GM10266 (cell line): ENCODE data around the gene PROM1.

Experiments
- DNase-seq: peaks from one replicate; pipeline ENCODE4 v3.0.0; 2012; ENCODE audit errors: extremely low spot score
- TF ChIP-seq, protein P1 (sequence below): IDR thresholded peaks from 2 replicates; pipeline ENCODE4 v1.5.1; 2012; ENCODE audit warnings: mild to moderate bottlenecking, low read depth; ENCODE audit not compliant: control insufficient read depth, insufficient read depth; ENCODE audit errors: missing control alignments

Gene PROM1

DNA sequence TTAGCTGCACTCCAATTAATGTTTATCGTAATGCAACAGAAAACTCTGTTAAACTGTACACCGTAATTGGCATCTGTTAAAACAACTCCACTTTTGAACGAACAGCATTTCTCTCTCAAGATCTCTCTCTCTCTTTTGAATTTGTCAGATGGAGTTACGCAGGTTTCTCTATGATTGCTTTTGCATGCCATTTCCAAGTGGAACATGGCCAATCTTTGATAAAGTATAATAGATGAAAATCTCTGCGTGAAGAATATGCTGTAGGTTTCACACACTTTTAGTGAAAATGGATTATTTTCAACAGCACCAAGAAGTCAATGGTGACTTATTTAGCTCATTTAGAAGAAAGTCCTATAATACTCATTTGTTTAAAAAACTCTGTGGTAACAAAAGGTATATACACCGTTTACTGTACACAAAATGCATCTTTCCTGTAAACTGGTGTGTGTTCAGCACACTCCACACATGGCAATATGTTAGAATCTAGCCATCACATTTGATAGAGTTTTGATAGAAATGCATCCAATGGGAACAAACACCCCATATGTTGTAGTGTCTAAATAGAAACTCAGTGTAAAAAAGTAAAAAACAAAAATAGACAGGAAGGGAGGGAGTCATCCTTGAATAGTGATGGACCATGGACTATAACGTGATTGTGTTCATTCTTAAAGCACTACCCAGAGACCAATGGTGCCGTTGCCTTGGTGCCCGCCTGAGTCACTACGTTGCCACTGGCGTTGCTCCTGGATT, 115.1 kb downstream of the PROM1 start:
- DNase-seq: no peak
- TF ChIP-seq, protein P1, sequence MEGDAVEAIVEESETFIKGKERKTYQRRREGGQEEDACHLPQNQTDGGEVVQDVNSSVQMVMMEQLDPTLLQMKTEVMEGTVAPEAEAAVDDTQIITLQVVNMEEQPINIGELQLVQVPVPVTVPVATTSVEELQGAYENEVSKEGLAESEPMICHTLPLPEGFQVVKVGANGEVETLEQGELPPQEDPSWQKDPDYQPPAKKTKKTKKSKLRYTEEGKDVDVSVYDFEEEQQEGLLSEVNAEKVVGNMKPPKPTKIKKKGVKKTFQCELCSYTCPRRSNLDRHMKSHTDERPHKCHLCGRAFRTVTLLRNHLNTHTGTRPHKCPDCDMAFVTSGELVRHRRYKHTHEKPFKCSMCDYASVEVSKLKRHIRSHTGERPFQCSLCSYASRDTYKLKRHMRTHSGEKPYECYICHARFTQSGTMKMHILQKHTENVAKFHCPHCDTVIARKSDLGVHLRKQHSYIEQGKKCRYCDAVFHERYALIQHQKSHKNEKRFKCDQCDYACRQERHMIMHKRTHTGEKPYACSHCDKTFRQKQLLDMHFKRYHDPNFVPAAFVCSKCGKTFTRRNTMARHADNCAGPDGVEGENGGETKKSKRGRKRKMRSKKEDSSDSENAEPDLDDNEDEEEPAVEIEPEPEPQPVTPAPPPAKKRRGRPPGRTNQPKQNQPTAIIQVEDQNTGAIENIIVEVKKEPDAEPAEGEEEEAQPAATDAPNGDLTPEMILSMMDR: no peak

DNA sequence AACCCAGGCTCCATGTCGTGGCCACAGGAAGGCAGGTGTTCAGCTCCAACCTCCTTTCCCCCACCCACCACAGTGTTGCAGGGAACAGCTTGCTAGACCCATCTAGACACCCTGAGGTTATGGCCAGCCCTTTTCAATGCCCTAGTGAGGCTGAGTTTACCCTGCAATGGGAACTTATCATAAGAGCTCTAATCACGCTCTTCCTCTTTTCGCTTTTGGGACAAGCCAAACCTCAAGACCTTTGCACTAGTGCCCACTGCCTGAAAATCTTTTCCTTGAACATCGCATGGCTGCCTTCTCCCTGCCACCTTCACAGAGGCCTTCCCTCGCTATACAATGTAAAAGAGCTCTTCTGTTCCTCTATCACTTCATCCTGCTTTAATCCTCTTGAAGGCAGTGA, 118.5 kb downstream of the PROM1 start:
- TF ChIP-seq, protein P1: no peak
- DNase-seq: no peak

DNA sequence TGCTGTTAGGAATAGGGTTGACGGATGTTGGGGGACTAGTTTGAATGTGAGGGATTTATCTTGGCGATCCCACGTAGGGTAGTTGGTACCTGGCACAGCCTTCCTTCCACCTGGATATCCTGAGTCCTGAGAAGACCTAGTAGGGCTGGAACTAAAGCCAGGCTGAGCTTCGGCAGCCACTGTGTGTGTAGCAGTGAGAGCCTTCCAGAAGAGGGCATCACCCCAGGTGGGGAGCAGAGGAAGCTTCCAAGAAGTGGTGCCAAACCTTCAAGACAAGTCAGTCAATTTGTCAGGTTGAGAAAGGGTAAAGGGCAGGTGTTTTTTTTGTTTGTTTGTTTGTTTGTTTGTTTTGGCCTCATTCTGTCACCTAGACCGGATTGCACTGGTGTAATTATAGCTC, 119.7 kb downstream of the PROM1 start:
- TF ChIP-seq, protein P1: no peak
- no peak for DNase-seq

DNA sequence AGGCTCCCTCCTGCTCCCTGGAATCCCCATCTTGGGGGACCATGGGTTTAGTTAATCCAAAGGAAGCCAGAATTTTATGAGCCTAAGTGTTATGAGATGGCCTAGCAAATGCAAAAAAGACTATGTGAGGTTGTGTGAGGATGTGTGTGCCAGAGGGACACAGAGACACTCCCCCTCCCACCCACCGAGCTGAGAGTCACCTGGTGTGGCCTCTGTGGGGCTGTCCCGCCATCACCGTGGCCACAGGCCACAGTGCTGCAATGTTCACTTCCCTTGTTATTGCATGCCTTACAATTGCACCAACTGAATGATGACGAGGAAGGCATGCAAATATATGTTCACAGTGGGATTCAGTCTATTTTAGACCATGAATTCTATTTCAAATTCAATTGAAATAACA, 120.2 kb downstream of the PROM1 start:
- TF ChIP-seq, protein P1: no peak
- peak; percentile 35 for DNase-seq

DNA sequence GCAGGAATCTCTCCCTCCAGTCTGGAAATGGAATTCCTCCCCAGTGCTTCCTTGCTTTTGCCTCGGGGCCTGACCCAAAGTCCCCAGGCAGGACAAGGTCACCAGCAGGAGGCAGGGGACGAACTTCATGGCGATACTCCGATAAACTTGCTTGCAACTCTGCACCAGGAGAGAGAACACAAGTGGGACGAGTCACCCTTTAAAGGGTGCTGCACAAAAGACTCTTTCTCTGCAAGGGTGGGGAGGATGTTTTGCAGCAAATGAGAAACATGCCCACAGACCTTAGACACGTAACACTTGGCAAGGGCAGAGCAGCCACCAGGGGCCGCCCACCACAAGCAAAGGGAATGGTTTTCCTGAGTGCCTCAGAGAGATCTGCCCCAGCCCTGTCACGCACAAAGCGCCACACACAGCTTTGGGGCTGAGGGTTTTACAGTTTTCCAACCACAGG, 120.8 kb downstream of the PROM1 start, which contains the start of gene FGFBP2:
Gene FGFBP2, minus strand, starts transcription at position 175 of the 451 bp plus-strand sequence. Its CDS starts 46 bp downstream, at position 129.
- DNase-seq: no peak
- TF ChIP-seq, protein P1: peak; percentile 41

DNA sequence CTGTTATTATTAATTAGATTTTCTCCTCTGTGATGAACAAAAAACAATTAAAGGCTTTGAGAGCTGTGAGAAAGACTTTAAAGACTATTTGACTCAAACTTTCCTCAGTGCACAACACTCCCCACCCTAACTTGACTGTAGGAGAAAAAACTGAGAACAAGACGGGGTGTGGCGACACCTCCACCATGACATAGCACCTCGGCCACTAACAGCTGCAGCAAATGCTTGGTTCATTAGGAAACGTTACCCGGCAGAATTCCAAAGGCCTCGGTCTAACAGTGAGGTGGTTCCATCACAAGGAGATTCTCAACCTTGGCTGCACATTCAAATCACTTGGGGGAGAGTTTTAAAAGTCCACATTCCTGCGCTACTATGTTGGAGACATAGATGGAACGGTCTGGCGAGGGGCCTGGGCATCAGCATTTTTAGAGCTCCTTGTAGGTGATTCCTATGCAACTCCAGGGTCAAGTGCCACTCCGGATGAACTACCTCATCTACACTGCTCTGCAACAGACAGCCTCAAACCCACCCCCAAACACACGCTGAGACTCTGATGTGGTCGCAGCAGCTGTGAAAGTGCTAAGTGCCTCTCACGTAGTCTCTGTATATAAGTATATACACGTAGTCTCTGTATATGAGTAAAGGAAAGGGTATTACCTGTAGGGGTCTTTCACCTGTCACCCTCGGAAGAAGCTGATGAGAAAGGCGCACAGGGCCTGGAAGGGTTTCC, 121.9 kb downstream of the PROM1 start:
- DNase-seq: no peak
- TF ChIP-seq, protein P1: no peak

DNA sequence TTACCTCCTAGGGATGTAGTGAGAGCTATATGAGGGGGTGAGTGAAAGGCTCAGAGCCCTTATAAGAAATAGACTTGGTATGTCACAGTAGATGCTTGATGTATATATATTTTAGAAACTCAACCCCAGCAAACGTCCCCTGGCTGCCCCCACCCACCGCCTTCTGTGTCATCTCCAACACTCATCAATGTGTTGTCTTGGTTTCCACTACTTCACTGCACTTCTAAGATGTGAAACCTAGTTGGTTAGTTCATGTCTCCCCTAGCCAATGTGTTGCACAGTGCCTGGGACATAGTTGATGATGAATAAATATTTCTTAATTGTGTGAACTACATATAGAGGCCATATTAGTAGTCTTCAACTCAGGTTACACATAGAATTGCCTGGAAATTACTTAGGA, 125.3 kb downstream of the PROM1 start:
- no peak for DNase-seq
- TF ChIP-seq, protein P1: no peak
